HepG2 (cell line): ENCODE measurements around the gene LSS. TPM values are rescaled to one million over a fixed set of nuclear protein-coding genes. Genes with fewer than 3 reads are reported as not detected.

ENCODE experiments used
- CEBPB ChIP-seq: IDR thresholded peaks from 2 replicates; pipeline ENCODE4 v1.6.1; 2011; ENCODE audit warnings: low read depth, low read length, improper control_type of control experiment, borderline replicate concordance
- GLI4 ChIP-seq: sonication (generic); formaldehyde crosslinking; IDR thresholded peaks from 2 replicates; pipeline ENCODE4 v1.5.1; 2020; ENCODE audit warnings: missing genetic modification reagents, mild to moderate bottlenecking, moderate library complexity, borderline replicate concordance
- GZF1 ChIP-seq: sonication (generic); formaldehyde crosslinking; IDR thresholded peaks from 2 replicates; pipeline ENCODE4 v1.5.1; 2020; ENCODE audit warnings: mild to moderate bottlenecking, missing genetic modification reagents
- MAF1 ChIP-seq: sonication (generic); formaldehyde crosslinking; IDR thresholded peaks from 2 replicates; pipeline ENCODE4 v1.5.0; 2020; ENCODE audit warnings: missing genetic modification reagents, borderline replicate concordance
- NR2F2 ChIP-seq: IDR thresholded peaks from 2 replicates; pipeline ENCODE4 v1.6.1; 2012; ENCODE audit warnings: low read depth, inconsistent platforms, borderline replicate concordance
- NR3C1 ChIP-seq: sonication (generic); formaldehyde crosslinking; IDR thresholded peaks from 2 replicates; pipeline ENCODE4 v1.4.0; 2020; ENCODE audit warnings: missing genetic modification reagents
- PCBP1 ChIP-seq: fragments of 200-400 bp; formaldehyde crosslinking; IDR thresholded peaks from 2 replicates; pipeline ENCODE4 v1.6.1; 2017; ENCODE audit warnings: mild to moderate bottlenecking, low read depth, low read length, borderline replicate concordance
- RCOR2 ChIP-seq: IDR thresholded peaks from 2 replicates; pipeline ENCODE4 v1.6.1; 2016; ENCODE audit warnings: missing biosample characterization, missing genetic modification reagents
- RXRA ChIP-seq: sonication (generic); formaldehyde crosslinking; IDR thresholded peaks from 2 replicates; pipeline ENCODE4 v1.5.1; 2020; ENCODE audit warnings: missing genetic modification reagents
- SIN3B ChIP-seq: fragments of 150-350 bp; IDR thresholded peaks from 2 replicates; pipeline ENCODE4 v1.6.1; 2014; ENCODE audit warnings: low read length
- TARDBP ChIP-seq: sonication (generic); formaldehyde crosslinking; IDR thresholded peaks from 2 replicates; pipeline ENCODE4 v1.8.0; 2022; ENCODE audit warnings: mild to moderate bottlenecking, missing genetic modification reagents
- TOPORS ChIP-seq: sonication (generic); formaldehyde crosslinking; IDR thresholded peaks from 2 replicates; pipeline ENCODE4 v1.8.0; 2023; ENCODE audit warnings: mild to moderate bottlenecking, missing genetic modification reagents
- ZBTB42 ChIP-seq: sonication (generic); formaldehyde crosslinking; IDR thresholded peaks from 2 replicates; pipeline ENCODE4 v1.5.0; 2020; ENCODE audit warnings: mild to moderate bottlenecking, missing genetic modification reagents
- ZMYM3 ChIP-seq: sonication (generic); formaldehyde crosslinking; IDR thresholded peaks from 2 replicates; pipeline ENCODE4 v1.5.1; 2020; ENCODE audit warnings: mild to moderate bottlenecking, missing genetic modification reagents
- ZNF431 ChIP-seq: sonication (generic); formaldehyde crosslinking; IDR thresholded peaks from 2 replicates; pipeline ENCODE4 v1.9.0; 2022; ENCODE audit warnings: missing genetic modification reagents, low read depth, mild to moderate bottlenecking, borderline replicate concordance
- ZNF678 ChIP-seq: sonication (generic); formaldehyde crosslinking; IDR thresholded peaks from 2 replicates; pipeline ENCODE4 v1.4.0; 2020; ENCODE audit warnings: mild to moderate bottlenecking, missing genetic modification reagents
- ZNF839 ChIP-seq: sonication (generic); formaldehyde crosslinking; IDR thresholded peaks from 2 replicates; pipeline ENCODE4 v1.4.0; 2020; ENCODE audit warnings: missing genetic modification reagents, mild to moderate bottlenecking, borderline replicate concordance
- ZNF841 ChIP-seq: sonication (generic); formaldehyde crosslinking; IDR thresholded peaks from 2 replicates; pipeline ENCODE4 v1.8.1; 2023; ENCODE audit warnings: missing genetic modification reagents, borderline replicate concordance
- ZSCAN20 ChIP-seq: sonication (generic); formaldehyde crosslinking; IDR thresholded peaks from 2 replicates; pipeline ENCODE4 v1.4.0; 2020; ENCODE audit warnings: missing genetic modification reagents, mild to moderate bottlenecking, borderline replicate concordance
- polyA plus RNA-seq, 8 experiments: library from polyadenylated mRNA; depleted of rRNA in 3 of 8; stranded (reverse) in 7 of 8; unstranded in 1 of 8; fragments of >200 nt; fragmentation: Illumina TruSeq in 4 of 8; extraction: Trizol in 4 of 8; gene quantifications; 2 replicates each; pipeline versions ENCODE4 v1.2.1 to v1.2.3, GENCODE V29; 2011 to 2016; ENCODE audit warnings: low read depth in 4 of 8, missing spikeins in 1 of 8, mixed read lengths in 1 of 8; ENCODE audit not compliant: insufficient read depth in 1 of 8
- total RNA-seq, 5 experiments: library from RNA; depleted of rRNA; stranded (reverse); fragments of >200 nt; fragmentation: Illumina TruSeq; extraction: Trizol; gene quantifications; 2 replicates each; pipeline ENCODE4 v1.2.3, GENCODE V29; 2016; ENCODE audit warnings: low read depth in 1 of 5
- TF ChIP-seq, protein P1 (sequence below): sonication (generic); formaldehyde crosslinking; IDR thresholded peaks from 2 replicates; pipeline ENCODE4 v1.8.0; 2022; ENCODE audit warnings: mild to moderate bottlenecking, missing genetic modification reagents
- TF ChIP-seq, protein P2 (sequence below): sonication (generic); formaldehyde crosslinking; IDR thresholded peaks from 2 replicates; pipeline ENCODE4 v1.9.0; 2021; ENCODE audit warnings: missing genetic modification reagents, mild to moderate bottlenecking, borderline replicate concordance
- TF ChIP-seq, protein P3 (sequence below): IDR thresholded peaks from 2 replicates; pipeline ENCODE4 v1.6.1; 2016
- TF ChIP-seq, protein P4 (sequence below): IDR thresholded peaks from 2 replicates; pipeline ENCODE4 v1.6.1; 2018; ENCODE audit warnings: missing genetic modification reagents, mild to moderate bottlenecking, missing compliant biosample characterization
- TF ChIP-seq, protein P5 (sequence below): sonication (generic); formaldehyde crosslinking; conservative IDR thresholded peaks from 2 replicates; pipeline ENCODE4 v1.4.0; 2020; ENCODE audit warnings: missing genetic modification reagents

Gene LSS
- total and polyA plus RNA-seq, 2 of the 13 experiments (the other 11 are each of a cell fraction or from before 2014, with no cell fraction given): 72.6 to 113 TPM

DNA sequence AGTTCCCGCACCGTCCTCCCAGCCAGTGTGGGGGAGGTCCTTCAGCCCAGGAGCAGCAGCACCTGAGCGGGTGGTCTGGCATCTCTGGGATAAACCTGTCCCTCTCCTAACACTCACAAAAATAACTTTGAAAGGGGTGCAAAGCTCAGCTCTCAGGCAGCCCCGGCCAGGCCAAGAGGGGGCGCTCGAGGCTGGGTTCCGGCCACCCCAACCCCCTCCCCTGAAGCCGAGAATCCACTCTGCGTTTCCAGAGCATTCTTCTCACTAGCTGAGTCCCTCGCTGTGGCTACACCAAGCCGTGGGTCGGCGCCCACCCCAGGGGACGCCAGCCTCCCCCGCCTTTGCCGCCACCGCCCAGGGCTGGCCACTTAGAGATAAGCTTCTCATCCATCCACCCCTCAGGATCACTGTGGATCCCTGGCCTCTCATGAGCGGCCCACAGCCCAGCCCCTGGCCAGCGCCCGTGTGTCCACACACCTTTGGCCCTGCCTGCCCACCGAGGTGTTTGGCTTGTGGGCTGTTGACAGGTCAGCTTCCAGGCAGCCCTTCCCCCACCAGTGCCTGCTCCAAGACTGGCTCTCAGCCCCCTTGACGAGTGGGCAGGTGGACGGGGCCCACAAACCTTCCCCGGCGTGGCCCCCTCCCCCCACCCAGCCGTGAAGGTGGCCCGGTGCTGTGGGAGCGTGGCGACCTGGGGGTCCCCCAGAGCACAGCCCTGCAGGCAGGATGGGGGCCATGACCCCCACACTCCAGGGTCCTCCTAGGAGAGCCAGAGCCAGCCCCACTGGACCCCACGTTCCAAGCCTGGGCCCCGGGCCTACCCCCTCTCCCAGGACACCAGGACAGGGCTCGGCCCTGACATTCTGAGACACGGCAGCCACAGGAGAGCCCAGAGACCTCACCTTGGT, 75.1 kb downstream of the LSS start (continued):
- TF ChIP-seq TOPORS (CRISPR knock-in tag) (no peak), ZNF839 (CRISPR knock-in tag) (peak; percentile 68; the same call in 1 of the 2 replicates), ZBTB42 (CRISPR knock-in tag) (no peak), MAF1 (CRISPR knock-in tag) (0 out of 2 replicates have a peak, but pooled peaks have one; percentile 56), ZMYM3 (CRISPR knock-in tag) (0 out of 2 replicates have a peak, but pooled peaks have one; percentile 20), ZNF678 (CRISPR knock-in tag) (no peak), PCBP1 (peak; percentile 82; the same call in 1 of the 2 replicates), NR2F2 (no peak), RXRA (CRISPR knock-in tag) (peak; percentile 59), GLI4 (CRISPR knock-in tag) (peak; percentile 75; the same call in 1 of the 2 replicates), TARDBP (CRISPR knock-in tag) (peak; percentile 75; the same call in 1 of the 2 replicates), ZNF431 (CRISPR knock-in tag) (no peak), GZF1 (CRISPR knock-in tag) (no peak), NR3C1 (no peak), SIN3B (no peak), RCOR2 (CRISPR knock-in tag) (0 out of 2 replicates have a peak, but pooled peaks have one; percentile 36), CEBPB (no peak), ZNF841 (CRISPR knock-in tag) (no peak), ZSCAN20 (CRISPR knock-in tag) (peak; percentile 27; the same call in 1 of the 2 replicates)
- TF ChIP-seq, protein P1, sequence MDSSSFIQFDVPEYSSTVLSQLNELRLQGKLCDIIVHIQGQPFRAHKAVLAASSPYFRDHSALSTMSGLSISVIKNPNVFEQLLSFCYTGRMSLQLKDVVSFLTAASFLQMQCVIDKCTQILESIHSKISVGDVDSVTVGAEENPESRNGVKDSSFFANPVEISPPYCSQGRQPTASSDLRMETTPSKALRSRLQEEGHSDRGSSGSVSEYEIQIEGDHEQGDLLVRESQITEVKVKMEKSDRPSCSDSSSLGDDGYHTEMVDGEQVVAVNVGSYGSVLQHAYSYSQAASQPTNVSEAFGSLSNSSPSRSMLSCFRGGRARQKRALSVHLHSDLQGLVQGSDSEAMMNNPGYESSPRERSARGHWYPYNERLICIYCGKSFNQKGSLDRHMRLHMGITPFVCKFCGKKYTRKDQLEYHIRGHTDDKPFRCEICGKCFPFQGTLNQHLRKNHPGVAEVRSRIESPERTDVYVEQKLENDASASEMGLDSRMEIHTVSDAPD (CRISPR knock-in tag): no peak
- TF ChIP-seq, protein P2, sequence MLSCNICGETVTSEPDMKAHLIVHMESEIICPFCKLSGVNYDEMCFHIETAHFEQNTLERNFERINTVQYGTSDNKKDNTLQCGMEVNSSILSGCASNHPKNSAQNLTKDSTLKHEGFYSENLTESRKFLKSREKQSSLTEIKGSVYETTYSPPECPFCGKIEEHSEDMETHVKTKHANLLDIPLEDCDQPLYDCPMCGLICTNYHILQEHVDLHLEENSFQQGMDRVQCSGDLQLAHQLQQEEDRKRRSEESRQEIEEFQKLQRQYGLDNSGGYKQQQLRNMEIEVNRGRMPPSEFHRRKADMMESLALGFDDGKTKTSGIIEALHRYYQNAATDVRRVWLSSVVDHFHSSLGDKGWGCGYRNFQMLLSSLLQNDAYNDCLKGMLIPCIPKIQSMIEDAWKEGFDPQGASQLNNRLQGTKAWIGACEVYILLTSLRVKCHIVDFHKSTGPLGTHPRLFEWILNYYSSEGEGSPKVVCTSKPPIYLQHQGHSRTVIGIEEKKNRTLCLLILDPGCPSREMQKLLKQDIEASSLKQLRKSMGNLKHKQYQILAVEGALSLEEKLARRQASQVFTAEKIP (CRISPR knock-in tag): no peak
- TF ChIP-seq, protein P3, sequence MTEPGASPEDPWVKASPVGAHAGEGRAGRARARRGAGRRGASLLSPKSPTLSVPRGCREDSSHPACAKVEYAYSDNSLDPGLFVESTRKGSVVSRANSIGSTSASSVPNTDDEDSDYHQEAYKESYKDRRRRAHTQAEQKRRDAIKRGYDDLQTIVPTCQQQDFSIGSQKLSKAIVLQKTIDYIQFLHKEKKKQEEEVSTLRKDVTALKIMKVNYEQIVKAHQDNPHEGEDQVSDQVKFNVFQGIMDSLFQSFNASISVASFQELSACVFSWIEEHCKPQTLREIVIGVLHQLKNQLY (CRISPR knock-in tag): no peak
- TF ChIP-seq, protein P4, sequence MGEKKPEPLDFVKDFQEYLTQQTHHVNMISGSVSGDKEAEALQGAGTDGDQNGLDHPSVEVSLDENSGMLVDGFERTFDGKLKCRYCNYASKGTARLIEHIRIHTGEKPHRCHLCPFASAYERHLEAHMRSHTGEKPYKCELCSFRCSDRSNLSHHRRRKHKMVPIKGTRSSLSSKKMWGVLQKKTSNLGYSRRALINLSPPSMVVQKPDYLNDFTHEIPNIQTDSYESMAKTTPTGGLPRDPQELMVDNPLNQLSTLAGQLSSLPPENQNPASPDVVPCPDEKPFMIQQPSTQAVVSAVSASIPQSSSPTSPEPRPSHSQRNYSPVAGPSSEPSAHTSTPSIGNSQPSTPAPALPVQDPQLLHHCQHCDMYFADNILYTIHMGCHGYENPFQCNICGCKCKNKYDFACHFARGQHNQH (CRISPR knock-in tag): no peak
- TF ChIP-seq, protein P5, sequence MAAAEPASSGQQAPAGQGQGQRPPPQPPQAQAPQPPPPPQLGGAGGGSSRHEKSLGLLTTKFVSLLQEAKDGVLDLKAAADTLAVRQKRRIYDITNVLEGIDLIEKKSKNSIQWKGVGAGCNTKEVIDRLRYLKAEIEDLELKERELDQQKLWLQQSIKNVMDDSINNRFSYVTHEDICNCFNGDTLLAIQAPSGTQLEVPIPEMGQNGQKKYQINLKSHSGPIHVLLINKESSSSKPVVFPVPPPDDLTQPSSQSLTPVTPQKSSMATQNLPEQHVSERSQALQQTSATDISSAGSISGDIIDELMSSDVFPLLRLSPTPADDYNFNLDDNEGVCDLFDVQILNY (CRISPR knock-in tag): no peak; the same call in 1 of the 2 replicates
